Activated naive CD4-positive, alpha-beta T cell treated with Interleukin-2 at 50 U/mL for 16 hours (primary cell): Measurements from ENCODE around the gene TNFRSF12A.

Experiments used
- DNase-seq: peaks from one replicate; pipeline ENCODE4 v3.0.0-alpha.2; 2020

The TNFRSF12A gene

DNA sequence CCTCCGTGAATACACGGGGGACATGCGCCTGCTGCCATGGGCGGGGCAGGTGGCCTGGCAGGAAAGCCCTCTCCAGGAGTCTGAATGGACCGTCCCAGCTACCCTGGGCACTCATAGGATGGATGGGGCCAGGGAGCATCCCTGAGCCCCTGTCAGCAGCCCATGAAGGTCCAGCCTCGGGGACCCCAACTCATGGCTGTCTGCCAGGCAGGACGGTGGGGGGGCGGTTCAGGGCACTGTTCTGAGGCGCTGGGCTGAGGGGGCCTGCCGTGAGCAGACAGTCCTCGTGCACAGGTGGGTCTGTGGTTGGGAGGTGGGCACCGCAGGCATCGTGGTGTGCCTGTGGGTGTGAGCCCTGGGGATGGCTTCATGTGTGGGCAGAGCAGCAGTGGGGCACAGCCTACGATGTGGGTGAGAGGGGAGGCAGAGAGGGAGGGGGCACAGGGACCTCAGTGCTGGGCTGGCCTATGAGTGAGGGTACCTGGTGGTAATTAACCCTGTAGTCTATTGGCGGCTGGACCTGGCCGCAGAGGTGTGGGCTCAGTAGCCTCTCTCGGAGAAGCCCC lies 33.5 kb upstream of the TNFRSF12A start:
- no peak for DNase-seq

DNA sequence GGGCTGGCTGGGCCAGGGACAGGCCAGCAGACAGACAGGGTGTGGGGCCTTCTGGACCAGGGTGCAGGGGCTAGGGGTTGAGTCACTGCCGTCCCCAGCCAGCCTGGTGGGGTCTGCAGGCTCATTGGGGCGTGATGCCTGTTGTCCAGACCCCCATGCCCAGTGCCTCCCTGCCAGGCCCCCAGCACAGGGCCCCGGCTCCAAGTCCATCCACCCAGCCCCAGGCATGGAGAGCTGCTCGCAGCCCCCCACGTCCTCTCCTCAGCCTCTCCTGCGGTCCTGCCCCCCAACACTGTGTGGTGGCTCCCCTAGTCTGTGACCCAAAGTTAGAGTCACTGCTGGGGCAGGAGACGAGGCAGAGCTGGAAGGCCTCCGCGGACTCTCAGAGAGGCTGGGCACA lies 32.9 kb upstream of the TNFRSF12A start:
- no peak for DNase-seq

DNA sequence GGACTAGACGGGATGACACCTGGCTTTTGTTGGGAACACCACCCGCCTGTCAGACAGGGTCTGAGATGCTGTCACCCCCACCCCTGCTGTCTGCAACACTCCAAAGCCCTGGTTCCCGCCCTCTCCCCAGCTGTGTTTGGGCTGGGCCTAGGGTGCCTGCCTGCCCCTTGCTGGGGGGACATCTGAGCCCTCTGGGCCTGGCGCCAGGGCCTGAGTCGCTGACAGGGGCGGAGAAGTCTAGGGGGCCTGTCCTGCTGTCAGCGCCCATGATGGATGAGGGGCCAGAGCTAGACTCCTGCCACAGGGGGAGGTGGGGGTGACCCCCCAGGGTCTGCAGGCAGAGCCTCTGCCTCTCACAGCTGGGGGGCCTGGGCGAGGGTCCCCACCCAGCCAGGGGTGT lies 32.3 kb upstream of the TNFRSF12A start:
- no peak for DNase-seq

DNA sequence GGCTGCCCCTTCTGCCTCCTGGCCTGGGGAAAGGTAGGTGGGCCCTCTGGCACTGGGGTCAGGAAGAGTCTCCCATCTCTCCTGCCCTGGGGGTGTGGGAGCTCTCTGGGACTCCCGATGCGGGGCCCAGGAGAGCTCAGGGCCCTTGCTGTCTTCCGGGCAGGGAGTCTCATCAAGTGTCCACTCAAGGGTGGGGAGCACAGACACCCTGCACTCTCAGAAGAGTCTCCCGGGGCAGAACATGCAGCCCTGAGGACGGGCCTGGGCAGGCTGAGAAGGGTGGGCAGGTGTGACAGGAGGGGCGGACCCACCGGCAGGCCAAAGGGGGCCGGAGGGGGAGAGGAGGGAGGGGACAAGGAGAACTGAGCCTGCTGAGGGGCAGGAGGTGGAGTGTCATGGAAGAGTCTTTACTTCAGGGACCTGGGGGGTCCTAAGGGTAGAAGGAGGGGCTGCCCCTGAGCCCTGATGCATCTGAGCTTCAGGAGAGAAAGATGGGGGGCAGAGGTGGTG lies 31.5 kb upstream of the TNFRSF12A start:
- DNase-seq = no peak

DNA sequence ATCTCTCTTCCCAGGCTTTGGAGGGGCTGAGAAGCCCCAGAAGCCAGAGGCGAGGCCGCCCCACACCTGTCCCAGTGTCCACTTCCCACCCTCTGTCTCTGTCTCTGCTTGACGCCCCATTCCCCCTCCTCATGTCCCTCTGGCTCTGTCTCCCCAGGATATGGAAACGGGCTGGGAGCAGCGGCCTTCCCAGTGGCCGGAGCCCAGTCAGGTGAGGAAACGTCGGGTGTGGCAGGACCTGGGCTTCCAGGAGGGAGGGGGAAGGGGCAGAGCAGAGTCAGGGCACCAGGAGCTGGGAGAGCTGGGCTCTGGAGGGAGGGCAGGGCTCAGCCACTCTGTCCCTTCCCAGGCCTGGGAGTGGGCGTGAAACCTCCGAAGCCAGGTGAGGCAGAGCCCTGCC lies 29.3 kb upstream of the TNFRSF12A start:
- no peak for DNase-seq

DNA sequence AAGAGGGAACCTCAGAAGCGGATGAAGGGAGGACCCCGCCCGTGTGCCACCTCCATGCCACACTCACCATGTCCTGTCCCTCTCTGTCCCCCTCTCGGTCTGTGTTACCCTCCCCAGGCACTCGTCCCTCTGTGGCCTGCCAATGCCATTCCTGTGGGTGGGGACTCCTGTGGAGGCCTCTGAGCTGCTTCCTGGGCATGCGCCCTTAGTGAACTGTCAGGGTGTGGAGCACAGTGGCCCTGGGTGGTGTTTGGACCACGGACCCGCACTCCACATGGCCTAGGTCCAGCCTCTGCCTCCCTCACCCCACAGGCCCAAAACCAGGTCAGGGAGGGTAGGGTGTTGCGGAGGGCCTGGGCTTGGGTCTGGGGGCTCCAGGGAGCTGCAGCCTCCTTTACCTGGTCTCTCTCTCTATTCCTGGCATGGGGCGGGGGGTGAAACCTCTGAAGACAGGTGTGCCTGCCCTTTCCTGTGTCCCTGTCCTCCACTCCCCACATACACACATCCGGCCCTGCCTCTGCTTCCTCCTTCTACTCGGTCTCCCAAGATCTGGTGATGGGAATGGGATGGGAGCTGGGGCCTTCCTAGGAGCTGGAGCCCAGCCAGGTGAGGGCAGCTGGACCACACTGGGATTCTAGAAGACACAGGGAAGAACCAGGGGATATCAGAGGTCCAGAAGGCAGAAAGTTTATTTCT lies 28.5 kb upstream of the TNFRSF12A start:
- DNase-seq = no peak

DNA sequence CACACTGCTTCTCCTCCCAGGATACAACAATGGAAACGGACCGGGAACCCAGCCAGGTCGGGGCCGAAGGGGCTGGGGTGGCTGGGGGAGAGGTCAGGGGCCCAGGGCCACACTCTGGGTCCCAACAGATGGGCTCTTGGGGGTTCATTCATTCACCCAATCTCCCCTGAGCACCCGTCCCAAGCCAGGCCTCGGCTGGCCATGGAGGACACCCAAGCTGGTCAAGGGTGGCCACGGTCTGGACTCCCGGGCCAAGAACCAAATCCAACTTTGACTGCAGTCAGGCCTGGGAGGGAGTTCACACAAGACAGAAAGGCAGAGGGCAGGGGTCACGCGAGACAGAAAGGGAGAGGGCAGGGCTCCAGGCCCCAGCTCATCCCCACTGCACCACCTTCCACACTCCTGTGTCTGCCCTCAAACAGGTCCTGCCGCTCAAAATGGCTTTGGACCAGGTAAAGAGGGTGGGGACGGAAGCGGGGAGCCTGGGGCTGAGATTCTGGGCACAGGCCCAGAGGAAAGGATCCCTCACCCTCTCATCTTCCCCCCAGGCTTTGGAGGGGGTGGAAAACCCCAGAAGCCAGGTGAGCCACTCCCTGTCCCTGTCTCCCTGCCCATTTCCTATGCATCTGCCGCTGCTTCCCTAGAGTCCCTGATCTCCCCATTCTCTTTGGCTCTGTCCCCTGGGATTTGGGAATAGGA lies 27.6 kb upstream of the TNFRSF12A start:
- no peak for DNase-seq

DNA sequence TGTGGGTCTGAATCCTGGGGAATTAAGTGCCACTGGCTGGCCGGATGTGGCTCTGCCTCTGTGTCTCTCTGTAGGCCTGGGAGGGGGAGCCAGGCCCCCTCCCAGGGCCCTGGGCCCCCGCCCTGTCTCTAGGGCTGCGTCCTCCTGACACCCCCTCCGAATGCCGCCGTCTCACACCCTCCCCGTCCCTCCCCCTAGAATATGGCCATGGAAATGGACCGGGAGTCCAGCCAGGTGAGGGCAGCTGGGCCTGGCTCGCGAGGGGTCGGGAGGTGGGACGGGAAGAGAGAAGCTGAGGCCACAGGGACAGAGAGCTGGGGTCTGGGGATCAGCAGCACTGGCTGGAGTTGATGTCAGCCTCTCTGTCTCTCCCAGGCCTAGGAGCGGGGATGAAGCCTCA lies 23.9 kb upstream of the TNFRSF12A start:
- DNase-seq = no peak

DNA sequence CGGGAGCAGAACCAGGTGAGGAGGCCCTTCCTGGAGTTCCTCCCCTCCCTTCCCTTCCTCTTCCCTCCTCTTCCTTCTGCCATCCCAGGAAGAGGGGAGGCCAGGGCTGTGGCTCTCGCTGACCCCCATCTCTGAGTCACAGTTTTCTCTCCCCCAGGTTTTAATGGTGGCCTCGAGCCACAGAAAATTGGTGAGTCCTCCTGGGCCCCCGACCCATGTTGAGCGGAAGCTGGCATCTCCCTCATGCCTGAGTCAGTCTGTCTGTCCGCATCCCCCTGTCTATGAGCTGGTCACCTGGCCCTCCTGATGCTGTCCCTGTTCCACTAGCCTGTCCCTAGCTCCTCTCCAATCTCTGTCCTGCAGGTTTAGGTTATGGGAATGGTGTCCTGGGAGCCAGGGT lies 20.2 kb upstream of the TNFRSF12A start:
- no peak for DNase-seq

DNA sequence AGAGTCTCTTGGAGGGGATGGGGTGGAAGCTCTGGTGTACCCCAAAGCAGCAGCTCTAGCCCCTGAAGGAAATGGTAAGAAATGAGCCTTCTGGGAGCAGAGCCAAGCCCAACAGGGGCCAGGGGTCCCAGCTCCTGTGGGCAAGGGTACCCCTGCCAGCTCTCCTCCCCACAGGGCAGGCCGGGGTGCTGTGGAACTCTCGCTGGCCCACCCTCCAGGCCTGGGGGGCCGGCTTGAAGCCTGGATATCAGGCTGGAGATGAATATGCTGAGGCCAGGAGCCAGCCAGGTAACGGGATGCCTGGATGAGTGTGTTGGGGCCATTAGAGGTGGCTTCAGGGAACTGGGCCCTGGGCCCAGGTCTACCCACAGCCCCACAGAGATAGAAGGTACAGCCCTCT lies 19.6 kb upstream of the TNFRSF12A start:
- DNase-seq = no peak

DNA sequence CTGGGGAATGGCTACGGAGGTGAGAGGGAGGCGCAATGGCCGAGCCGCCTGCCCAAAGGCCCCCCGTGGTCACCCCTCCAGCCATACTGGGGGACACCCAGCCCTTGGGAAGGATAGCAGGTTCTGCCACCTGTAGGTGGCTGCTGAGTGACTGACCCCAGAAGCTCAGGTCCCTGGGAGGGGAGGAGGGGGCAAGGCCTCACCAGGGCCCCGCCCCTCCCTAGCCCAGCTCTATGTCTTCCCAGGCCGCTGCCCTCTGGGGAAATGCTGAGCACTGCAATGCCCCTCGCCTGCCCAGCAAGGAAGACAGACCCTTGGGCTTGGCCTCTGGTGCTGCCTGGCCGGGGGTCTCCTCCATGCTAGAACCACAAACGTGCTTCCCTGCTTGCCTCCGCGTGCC lies 18.9 kb upstream of the TNFRSF12A start:
- DNase-seq = no peak

DNA sequence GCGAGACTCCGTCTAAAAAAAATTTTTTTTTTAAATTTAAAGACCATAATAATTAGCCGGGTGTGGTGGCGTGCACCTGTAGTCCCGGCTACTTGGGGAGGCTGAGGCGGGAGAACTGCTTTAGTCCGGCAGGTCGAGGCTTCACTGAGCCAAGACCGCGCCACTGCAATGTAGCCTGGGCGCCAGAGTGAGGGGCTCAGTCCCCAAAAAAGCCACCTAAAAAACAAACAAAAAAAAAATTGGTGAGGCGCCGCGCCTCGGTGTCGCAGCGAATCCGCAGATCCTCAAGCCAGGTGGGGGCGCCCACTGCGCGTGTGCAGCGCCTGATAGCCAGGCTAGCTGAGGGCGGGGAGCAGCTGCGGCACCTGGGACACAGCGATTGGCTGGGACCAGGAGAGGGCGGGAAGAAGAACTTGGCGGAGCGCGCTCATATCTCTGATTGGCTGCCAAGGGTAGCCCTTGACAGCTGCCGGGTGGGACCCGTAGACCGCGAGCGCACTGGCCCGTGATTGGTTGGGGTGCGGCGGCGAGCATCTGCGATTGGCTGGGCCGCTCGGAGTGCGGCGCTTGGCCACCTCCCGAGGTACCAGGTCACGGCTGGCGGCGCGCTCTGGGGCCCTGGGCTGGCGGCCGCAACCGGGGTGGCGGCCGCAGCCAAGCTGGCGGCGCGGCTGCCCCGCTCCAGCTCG lies 16.4 kb upstream of the TNFRSF12A start:
- DNase-seq = peak; percentile 98

DNA sequence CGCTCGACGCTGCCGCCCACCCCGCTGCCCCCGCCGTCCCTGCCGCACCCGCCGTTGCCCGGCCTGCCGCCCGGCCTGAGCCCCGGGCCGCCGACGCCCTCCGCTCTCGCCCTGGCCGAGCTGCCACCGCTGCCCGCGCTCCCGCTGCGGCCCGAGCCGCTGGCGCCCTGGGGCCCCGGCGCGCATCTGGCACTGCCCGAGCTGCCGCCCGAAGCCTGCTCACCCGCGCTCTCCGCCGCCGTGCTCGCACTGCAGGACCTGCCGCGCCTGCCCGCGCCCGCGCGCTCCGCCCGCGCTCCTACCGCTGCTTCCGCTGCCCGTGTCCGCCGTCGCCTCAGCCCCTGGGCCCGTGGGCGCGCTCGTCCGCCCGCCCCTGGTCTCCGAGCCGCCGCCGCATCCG lies 15.8 kb upstream of the TNFRSF12A start:
- DNase-seq = no peak

DNA sequence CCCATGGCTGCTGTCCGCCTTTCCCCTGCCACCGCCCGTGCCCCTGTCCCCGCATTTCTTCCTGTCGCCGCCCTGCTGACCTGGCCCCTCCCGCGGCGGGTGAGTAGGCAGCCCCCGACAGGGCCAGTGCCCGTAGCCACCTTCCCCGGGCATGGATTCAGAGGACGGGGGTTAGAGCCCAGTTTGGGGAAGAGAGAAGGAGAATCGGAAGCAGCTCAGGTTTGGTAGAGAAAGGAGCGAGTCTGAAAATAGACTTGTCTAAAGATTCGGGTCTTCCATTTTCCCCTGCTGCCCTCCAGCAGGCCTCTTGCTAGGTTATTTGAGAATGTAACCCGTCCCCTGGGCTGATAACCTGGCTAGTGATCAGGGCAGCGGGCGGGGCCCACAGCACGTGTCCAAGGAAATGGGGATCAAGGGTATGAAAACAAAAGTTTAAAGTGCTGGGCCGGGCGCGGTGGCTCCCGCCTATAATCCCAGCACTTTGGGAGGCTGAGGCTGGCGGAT lies 15.3 kb upstream of the TNFRSF12A start:
- DNase-seq = no peak

DNA sequence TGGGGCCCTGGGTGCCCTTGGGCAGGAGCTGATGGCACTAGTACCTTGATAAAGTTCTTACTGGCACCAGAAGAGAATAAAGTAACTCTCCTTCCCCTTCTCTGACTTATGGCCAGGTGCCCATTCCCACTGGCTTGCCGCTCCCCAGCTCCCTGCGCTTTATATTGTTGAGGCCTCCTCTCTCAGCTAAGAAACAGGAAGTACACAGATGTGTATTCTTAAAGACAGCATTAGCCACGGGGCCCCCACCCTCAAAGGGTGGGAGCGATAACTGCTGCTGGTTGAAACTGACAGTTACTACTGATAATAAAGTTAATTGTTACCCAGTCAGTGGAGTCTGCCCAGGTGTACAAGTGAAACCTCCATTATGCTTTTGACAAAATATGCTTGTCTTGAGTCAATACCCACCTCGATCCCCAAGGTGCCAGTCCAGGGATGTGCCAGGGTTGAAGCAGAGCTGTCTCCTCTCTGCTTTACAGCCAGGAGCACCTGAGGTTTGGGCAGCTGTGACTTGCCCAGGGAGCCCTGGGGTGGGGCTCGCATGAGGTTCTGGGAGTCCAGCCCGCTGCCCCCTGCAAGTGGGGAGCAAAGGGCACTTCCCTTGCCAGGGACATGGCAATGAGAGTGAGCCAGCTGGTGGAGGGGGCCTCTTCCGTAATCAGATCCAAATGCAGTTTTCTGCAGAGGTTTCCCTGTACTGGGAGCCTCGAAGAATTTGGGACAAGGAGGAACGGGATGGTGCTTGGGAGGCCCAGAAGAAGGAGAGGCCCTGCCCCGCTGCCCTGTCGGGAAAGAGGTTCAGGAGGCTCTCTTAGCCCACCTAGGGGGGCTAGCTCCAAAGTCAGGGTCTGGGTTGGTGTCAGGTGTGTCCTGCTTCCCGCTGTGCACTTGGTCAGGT lies 12.9 kb upstream of the TNFRSF12A start:
- no peak for DNase-seq

DNA sequence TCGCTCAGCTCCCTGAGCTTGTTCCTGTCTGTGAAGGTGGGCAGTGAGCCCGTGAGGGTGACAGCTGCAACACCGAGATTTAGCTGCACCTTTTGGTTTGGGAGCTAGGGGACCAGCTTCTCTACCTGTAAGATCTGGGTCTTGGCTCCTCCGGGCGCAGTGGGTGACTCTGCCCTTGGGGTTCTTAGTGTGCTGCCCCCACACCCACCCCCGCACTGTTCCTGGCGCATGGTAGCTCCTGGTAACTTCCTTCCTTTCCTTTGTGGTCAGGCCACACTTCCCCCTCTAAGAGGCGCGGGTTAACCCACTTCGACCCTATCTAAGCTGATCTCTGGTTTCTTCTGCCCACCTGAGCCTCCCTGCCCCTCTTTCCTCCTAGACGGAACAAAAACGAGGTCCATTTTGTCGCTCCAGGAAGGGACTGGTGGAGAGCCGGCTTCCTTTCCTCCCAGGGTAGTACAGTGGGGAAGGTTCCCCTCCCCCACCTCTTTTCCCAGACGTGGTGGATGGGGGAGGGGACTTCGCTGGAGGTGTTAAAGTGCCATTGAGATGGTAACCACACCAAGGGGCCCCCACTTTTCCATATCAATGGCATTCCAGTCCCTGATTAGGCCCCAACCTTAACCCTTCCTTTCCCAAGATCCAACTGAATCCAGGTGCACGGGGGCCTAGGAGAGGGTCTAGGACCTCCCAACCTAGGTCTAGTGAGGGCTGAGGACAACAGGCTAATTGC lies 12.0 kb upstream of the TNFRSF12A start:
- DNase-seq = peak; percentile 26

DNA sequence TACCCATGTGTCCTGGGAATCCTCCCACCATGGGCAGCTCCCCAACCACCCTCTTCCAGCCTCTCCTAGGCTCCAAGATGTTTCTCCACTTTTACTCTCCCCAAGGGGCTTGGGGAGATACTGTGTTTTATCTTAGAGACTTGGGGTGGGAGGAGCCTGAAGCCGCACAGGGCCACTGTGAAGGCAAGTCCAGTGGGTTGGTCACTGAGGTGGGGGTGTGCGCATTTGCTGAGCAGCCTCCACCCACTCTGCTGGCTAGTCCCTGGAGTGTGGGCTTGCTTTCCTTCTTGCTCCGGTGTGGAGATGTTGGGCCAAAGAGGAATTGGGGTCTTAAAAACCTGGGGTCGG lies 11.5 kb upstream of the TNFRSF12A start:
- DNase-seq = no peak

DNA sequence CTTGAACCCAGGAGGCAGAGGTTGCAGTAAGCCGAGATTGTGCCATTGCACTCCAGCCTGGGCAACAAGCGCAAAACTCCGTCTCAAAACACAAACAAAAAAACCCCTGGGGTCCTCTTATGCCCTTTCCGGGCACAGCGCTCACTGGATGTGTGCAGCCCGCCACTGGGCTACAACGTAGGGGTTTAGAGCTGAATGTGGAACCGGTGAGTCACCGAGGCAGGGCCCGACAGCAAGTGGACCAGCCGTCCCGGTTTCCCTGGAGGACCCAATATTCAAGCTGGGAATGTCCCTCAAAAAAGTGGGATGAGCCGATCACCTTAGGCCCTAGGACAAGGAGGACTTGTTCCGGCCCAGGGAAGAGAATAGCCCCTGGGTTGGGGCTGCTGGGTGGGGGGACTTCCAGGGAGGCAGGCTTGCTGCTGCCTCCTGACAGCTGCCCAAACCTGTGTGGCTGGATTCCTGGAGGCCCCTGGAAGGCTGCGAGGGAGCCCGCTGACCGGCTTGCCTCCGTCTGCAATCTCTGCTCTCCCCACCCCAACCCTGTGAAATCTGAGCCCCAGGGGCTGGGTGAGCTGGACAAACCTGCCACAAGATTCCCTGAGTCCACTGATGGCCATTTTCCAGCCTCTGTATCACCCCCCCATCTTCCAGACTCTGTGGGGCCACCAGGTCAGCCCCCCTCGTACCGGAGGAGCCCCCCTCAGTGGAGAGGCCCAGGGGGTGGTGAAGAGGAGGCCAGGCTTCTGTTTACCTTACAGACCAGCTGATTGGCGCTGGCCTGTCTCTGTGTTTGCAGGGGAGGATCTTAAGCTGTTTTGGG lies 10.4 kb upstream of the TNFRSF12A start:
- no peak for DNase-seq

DNA sequence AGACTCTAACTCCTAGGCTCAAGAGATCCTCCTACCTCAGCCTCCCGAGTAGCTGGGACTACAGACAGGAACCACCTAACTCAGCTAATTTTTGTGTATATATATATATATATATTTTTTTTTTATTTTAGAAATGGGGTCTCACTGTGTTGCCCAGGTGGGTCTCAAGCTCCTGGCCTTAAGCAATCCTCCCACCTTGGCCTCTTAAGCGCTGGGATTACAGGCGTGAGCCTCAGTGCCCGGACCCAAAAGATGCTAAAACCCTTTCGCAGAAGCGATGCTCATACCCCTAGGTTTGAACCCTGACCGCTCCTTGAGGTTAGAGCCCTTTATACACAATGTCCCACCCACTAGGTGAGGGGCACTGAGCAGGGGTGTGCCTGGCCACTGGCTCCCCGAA lies 9.7 kb upstream of the TNFRSF12A start:
- DNase-seq = no peak

DNA sequence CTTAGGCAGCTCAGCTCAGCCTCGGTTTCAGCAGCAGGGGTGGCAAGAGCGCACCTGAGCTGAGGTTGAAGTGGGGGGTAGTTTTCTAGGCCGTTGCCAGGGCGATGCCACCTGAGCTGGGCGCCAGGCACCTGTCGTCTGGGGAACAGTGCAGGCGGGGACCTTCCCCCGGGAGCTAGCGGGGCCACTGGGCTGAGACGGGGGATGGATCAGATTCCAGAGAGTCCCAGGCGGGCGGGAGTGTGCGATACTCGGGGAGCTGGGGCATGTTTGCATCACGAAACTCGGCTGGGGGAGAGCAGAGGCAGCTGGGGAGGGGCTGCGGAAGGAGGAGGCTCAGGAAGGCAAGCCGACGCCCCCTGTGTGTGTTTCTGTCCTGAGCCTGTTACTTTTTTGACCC lies 7.9 kb upstream of the TNFRSF12A start:
- DNase-seq = no peak
